Activated gamma-delta T cell treated with Interleukin-2 at 50 U/mL for 16 hours (primary cell): Measurements from ENCODE around the gene RALB.
"Not testable (repeated sequence)": the region's sequence is repeated elsewhere in the genome, so short reads cannot be mapped to it uniquely, and the experiment has no call there.

Source experiments
- DNase-seq: peaks from one replicate; pipeline ENCODE4 v3.0.0-alpha.2; 2020

Gene RALB

GRCh38 chr2:120299561-120299960 lies 46.9 kb downstream of the RALB start:
- DNase-seq: no peak

DNA sequence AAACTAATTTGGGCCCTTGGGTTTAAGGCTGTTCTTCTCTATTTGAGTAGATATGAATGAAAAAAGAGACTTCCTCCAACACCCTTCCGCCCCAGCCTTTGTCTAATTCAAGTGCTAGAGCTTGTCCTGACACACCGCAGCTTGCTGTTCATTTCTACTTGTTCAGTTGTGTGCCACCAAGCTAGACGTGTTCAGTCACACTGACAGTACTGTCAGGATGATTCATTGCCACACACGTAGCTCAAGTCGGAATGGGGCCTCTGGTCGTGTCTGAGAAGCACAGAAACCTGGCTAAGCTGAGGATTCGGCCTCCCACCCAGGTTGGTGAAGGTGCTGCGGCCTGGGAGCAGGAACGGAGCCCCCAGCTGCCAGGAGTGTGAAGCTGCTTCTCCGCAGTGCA lies 47.7 kb downstream of the RALB start:
- no peak for DNase-seq

DNA sequence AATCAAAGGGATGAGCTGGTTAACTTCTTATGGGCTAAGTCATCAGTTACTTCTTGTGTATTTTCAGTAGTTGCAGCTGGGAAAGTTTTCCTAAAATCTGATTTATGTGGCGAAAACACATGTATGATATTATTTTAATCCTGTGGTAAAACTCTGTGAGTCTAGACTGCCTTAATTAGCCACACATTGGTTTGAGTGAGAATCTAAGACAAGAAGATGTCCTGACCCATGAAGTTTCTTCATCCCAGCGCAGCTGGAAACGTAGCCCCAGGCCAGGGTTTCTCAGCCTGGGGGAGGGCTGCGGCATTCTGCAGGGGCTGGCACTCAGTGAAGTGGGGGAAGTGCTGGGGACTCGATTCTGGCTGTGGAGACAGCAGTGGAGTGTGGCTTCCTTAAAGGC lies 48.6 kb downstream of the RALB start:
- DNase-seq: no peak

GRCh38 chr2:120302301-120302700 lies 49.6 kb downstream of the RALB start:
- no peak for DNase-seq

- DNase-seq: no peak
These were observed 50.5 kb downstream of the RALB start for GRCh38 chr2:120303177-120303576.

- no peak for DNase-seq
These were observed 52.6 kb downstream of the RALB start for GRCh38 chr2:120305296-120305695.

- no peak for DNase-seq
These were observed 53.4 kb downstream of the RALB start for GRCh38 chr2:120305937-120306490.

DNA sequence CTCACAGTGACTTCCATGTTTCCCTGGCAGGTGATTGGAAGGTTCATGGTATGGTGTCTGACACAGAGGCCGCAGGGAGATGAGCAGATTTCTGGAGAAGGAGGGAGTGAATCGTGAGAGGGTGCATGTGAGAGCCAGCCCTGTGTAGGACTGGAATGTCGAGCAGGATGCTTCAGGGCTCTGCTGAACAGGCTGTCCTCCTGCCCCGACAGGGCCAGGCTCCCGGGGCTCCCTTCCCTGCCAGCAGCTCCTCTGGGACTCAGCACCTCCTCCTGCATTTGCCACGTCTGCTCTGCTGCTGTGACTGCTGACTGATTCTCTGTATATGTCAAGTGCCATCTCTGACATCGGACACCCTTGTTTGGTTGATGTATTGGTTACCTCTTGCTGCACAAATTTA lies 54.8 kb downstream of the RALB start:
- DNase-seq: no peak

GRCh38 chr2:120308038-120308910 lies 55.6 kb downstream of the RALB start:
- no peak for DNase-seq

DNA sequence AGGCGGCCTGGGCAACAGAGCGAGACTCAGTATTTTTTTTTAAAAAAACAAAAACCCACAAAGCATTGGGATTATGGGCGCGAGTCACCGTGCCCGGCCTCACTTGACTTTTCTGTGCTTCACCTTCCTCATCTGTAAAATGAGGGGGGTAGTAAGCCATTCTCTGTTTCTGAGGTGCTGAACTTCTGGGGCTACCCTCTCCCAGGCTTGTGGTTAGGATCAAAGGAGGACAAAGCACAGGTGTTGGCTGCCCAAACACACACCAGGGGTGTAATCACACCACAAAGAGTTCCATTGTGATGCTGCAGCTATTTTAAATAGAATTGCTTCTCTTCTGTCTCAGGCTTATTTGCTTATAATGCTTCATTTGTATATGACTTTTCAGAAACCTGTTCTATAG lies 57.5 kb downstream of the RALB start:
- DNase-seq: no peak

DNA sequence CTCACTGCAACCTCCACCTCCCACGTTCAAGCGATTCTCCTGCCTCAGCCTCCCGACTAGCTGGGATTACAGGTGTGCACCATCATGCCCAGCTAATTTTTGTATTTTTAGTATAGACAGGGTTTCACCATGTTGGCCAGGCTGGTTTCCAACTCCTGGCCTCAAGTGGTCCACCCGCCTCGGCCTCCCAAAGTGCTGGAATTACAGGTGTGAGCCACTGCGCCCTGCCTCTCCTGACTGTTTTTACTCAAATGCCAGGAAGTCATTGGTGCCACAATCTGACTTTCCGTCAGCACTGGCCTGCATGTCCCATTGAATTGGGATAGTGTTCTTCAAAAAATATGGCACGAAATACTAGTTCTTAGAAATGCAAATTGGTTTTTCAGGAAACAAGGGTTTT lies 58.2 kb downstream of the RALB start:
- not testable (repeated sequence) for DNase-seq

DNA sequence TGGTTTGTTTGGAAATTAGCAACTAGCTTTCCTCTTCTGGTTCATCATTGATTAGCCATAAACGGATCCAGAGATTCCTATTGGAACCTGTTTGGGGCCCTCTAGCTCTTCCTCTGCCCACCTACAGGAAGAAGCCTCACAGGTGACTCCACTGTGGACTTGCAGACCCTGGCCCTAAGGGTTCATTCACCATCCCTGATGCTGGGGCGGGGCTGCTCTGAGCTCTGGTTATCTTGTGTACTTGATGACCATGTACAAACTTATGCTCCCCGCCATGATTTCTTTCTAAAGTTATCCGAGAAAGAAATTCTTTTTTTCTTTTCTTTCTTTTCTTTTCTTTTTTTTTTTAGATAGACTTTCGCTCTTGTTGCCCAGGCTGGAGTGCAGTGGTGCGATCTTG lies 59.4 kb downstream of the RALB start:
- no peak for DNase-seq

- DNase-seq: peak; percentile 65
These were observed 60.4 kb downstream of the RALB start for GRCh38 chr2:120312860-120313694.

DNA sequence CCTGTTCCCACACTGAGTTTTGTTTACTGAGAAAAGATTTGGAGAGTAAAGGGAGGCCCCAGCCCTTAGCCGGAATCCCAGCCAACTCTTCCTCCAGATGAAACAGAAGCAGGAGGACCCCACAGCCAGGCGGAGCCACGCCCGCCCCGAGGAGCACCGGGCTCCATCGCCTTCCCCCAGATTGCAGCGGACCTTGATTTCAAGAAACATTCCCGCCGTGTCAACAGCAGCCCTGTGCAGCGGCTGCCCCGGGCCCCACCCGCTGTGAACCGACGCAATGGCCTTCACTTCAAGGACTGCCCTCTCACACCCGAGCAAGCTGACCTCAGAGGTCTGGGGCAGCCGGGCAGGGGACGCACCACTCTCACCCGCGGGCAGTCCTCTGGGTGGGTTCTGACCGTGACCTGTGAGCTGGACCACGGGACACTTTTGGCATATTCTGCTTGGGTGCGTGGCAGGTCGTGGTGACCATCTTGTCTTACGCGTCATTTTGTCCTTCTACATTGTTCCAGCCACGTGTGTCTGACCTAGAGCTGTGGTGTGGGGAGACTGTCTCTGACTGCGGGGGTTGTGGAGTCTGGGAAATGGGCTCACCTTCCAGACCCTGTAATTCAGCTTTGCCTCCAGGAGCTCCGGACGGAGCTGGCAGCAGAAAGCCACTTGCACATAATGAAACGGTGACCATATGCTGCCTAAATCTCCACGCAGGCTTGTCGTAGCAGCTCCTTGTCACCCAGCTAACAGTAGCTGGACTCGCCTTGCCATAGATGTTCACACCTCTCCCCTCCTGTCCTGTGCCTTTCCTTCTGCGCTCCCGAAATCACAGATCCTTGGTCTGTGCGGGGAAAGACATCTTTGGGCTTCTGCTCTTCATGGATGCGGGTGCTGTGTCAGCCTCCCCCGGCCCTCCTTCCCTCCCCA lies 61.3 kb downstream of the RALB start:
- no peak for DNase-seq

DNA sequence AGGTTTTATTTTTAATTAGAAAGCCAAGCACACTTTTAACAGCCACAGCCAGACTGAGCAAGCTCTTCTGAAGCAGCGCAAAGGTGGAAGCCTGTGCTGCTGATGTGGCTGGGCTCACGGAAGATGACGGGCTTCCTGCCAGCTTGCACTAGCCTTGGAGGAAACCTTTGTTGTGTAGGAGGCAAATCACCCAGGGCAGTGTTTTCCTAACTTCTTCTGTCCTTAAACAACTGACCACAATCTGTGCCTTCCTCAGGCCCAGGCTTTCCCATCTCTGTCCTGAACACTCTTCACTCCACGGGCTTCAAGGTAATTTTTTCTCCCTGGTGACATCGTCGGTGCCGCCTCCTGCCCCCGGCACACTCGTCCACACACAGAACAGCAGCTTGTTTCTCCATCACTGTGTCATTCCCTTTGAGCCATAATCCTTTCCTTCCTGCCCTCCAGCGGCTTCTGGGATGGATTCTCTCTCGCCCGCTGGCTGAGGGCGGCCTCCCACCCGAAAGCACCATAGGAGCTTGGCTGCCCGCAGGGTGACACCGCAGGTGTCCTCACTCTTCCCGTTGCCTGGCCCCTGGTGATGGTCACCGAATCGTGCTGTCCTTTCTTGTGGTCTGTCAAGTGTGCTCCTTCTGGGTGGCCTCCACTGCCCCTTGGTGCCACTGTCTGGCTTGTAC lies 62.2 kb downstream of the RALB start:
- peak; percentile 29 for DNase-seq

- DNase-seq: no peak
These were observed 62.8 kb downstream of the RALB start for GRCh38 chr2:120315367-120316033.

DNA sequence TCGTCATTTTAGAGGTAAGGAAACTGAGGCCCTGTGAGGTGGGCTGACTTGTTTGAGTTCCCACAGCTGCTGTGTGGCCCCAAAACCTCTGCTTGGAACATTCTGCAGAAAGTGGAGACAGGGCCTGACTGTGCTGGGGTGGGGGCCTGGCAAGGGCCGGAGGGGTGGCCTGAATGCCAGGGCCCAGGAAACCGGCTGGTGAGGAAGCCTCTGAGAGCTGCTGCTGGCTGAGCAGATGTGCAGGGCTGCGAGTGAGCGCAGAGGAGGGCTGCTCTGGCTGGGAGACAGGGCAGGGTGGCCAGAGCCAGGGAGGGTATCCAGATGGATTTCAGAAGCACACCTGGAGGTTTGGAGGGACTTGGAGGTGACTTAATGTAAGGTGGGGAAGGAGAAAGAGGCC lies 63.4 kb downstream of the RALB start:
- no peak for DNase-seq

GRCh38 chr2:120316528-120317179 lies 64.0 kb downstream of the RALB start:
- DNase-seq: no peak

DNA sequence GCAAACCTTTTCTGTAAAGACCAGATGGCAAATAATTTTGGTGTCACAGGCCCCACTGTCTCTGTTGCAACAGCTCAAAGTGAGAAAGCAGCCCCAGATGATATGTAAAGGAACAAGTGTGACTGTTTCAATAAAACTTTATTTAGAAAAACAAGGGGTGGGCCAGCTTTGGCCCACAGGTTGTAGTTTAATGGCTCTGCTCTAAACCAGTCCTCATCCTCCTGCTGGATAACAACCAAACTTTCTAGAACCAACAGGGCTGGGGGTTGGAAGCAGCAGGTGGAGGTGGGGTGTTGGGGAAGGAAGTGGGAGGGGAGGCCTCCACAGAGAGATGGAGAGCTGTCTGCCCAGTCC lies 64.5 kb downstream of the RALB start:
- DNase-seq: no peak

GRCh38 chr2:120317916-120318315 lies 65.3 kb downstream of the RALB start:
- no peak for DNase-seq

DNA sequence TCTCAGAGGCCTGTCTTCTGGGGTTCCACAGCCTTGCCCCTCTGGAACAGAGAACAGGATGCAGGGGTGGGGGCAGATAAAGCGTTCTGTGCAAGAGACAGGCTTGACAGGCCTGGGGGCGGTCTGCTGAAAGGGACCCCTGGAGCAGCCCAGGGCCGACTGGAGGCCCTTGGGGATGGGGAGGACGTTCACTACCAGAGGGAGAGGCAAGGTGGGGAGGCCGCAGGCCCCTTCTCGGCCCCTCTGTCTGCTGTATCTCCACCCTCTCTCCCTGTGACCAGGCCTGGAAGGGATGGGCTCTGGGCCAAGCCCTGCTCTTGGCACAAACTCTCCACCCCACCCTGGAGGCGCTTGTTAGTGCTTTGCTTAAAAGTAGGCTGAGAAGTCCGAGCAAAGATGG lies 66.0 kb downstream of the RALB start:
- DNase-seq: no peak
